ENCODE measurements around the gene DPEP1. TPM values are rescaled to one million over a fixed set of nuclear protein-coding genes. Genes with fewer than 3 reads are reported as not detected.
"Not testable (repeated sequence)": the region's sequence is repeated elsewhere in the genome, so short reads cannot be mapped to it uniquely, and the experiment has no call there.

Gene DPEP1
- total RNA-seq (not detected), total RNA-seq (0 reads per million in 2 donors)

DNA sequence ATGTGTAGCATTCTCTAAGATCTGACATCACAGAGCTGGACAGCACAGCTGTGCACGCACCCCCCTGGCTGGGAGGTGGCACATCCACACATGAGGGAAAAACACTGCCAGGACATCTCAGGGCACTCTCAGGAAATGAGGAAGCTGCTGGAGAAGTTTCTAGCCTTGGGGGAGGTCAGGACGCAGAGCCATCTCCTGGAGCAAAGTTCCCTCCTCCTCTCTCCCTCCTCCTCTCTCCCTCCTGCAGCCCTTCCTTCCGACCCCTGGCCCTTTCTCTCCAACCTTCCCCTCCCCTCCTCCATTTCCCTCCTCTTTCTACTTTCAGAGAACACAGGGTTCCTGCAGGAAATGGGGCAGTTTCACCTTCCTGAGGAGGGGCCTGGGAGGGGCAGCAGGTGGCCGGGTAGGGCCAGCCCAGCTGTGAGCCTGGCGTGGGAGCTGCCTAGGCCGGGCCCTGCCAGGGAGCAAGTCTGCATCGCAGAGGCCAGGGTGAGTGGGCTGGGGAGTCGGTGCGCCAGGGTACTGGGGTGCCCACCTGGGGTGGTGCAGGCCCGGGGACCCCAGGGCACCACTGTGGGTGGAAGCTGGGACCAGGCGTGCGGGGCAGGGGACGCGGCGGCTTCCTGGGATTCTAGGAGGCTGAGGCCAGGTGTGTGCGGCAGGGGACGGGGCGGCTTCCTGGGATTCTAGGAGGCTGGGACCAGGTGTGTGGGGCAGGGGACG lies at the start of gene DPEP1:
DPEP1 (plus strand) TSS at position 412 of the 723 bp plus-strand sequence. CDS start 16,769 bp downstream, outside the sequence.
- Mint-ChIP-seq H3K27me3 (no peaks in the 10 kb centered on the region), H3K4me3 (no peak within 1 kb of the TSS), H3K27ac (no peak within 1 kb of the TSS), H3K4me1 (peaks cover 5% of the 10 kb centered on the region), H3K36me3 (ENCODE audit: low read depth) (no peaks in the 10 kb centered on the region)
- H3K9me3 ChIP-seq (ENCODE audit: control insufficient read depth, low read length, poor library complexity, severe bottlenecking): no peaks in the 10 kb centered on the region
- no peak for ATAC-seq
- DNase-seq: no peak

DNA sequence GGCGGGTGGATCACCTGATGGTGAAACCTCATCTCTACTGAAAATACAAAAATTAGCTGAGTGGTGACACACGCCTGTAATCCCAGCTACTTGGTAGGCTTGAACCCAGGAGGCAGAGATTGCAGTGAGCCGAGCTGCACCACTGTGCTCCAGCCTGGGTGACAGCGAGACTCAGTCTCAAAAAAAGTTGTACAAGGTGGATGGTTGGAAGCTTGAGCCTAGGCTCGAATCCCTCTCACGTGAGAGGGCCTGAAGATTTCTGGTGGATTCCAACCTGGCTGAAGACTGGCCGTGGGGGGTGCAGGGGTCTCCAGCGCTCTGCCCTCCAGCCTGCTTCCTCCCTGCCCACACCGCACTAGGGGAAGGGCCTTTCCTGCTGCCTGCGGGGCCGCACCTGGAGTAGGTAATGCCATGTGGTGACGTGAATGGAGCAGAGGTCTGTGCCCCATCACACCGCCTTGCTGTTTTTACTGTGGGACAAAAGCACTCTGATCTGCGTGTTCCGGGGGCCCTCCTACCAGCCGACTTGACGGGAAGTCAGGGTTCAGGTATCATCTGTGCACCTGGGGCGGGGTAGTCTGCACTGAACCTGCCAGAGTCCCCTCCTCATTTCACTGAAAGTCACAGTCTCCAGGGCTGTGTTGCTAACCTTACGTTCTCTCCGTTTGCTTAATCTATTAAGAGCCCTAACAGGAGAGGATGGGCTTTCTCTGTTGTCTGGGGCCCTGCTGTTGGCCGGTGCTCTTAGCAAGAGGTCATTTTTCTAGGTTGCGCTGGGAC lies 48.8 kb upstream of the DPEP1 start:
- H3K27me3 Mint-ChIP-seq: no peaks in the 10 kb centered on the region
- peaks cover 6% of the 10 kb centered on the region for H3K36me3 Mint-ChIP-seq (ENCODE audit: low read depth)
- no peaks in the 10 kb centered on the region for H3K9me3 ChIP-seq (ENCODE audit: control insufficient read depth, low read length, poor library complexity, severe bottlenecking)
- ATAC-seq (no peak), DNase-seq (no peak)
- peak overlapping the region; percentile 58 for H3K4me3 Mint-ChIP-seq
- peak overlapping the region; percentile 86 for H3K27ac Mint-ChIP-seq
- H3K4me1 Mint-ChIP-seq: peaks cover 36% of the 10 kb centered on the region

DNA sequence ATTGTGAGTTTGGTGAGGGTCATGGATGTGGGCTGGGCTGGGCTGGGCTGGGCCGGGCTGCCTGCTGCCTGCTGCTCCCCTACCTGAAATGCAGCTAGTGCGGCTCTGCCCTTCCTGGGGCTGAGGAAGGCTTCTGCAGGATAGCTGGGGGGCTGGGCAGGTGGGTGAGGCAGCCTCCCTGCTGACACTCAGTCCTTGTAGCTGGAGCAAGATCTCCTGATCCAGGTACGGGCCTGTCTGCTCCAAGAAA lies 48.3 kb upstream of the DPEP1 start:
- H3K4me1 Mint-ChIP-seq: peaks cover 35% of the 10 kb centered on the region
- no peaks in the 10 kb centered on the region for H3K27me3 Mint-ChIP-seq
- no peaks in the 10 kb centered on the region for H3K9me3 ChIP-seq (ENCODE audit: control insufficient read depth, low read length, poor library complexity, severe bottlenecking)
- peak overlapping the region; percentile 58 for H3K4me3 Mint-ChIP-seq
- ATAC-seq (no peak), DNase-seq (no peak)
- H3K36me3 Mint-ChIP-seq (ENCODE audit: low read depth): peaks cover 6% of the 10 kb centered on the region
- H3K27ac Mint-ChIP-seq: peak overlapping the region; percentile 86

DNA sequence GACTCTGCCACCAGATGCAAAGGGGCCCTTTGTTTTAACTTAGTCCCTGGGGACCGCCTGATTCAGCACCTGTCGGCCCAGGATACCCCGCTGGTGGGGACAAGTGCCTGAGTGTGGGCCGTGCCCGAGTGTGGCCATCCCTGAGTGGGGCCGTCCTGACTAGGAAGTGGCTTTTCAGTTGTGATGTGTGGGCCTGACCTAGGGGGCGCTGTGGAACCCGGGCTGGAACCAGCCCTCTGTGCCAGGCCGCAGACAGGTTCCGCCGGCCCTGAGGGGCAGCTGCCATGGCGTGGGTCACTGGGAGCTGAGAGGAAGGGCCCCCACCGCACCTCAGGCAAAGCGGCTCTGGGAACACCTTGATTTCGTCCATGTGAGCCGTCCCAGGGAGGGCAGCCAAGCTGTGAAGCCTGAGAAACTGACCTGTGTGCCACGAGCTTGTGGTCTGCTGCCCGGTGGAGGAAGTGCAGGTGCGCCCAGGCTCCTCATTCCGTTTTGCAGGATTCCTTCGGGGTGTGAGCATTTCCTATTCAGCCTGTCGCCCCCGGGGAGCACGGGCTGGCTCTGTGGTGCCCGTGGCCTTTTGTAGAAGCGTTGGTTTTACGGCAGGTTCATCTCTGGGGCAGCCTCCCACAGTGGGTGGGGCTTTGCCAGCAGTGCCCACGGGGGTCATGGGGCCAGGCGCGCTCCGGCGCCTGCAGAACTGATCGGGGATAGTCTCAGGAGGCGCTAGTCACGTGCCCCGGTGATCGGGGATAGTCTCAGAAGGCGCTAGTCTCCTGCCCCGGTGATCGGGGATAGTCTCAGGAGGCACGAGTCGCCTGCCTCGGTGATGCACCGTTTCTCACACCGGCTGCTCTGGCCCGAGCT lies 47.7 kb upstream of the DPEP1 start:
- no peaks in the 10 kb centered on the region for H3K9me3 ChIP-seq (ENCODE audit: control insufficient read depth, low read length, poor library complexity, severe bottlenecking)
- no peaks in the 10 kb centered on the region for H3K27me3 Mint-ChIP-seq
- no peak for DNase-seq
- H3K36me3 Mint-ChIP-seq (ENCODE audit: low read depth): peaks cover 6% of the 10 kb centered on the region
- peak; percentile 62 for ATAC-seq
- H3K27ac Mint-ChIP-seq: peak overlapping the region; percentile 86
- peak overlapping the region; percentile 78 for H3K4me3 Mint-ChIP-seq
- peaks cover 35% of the 10 kb centered on the region for H3K4me1 Mint-ChIP-seq

DNA sequence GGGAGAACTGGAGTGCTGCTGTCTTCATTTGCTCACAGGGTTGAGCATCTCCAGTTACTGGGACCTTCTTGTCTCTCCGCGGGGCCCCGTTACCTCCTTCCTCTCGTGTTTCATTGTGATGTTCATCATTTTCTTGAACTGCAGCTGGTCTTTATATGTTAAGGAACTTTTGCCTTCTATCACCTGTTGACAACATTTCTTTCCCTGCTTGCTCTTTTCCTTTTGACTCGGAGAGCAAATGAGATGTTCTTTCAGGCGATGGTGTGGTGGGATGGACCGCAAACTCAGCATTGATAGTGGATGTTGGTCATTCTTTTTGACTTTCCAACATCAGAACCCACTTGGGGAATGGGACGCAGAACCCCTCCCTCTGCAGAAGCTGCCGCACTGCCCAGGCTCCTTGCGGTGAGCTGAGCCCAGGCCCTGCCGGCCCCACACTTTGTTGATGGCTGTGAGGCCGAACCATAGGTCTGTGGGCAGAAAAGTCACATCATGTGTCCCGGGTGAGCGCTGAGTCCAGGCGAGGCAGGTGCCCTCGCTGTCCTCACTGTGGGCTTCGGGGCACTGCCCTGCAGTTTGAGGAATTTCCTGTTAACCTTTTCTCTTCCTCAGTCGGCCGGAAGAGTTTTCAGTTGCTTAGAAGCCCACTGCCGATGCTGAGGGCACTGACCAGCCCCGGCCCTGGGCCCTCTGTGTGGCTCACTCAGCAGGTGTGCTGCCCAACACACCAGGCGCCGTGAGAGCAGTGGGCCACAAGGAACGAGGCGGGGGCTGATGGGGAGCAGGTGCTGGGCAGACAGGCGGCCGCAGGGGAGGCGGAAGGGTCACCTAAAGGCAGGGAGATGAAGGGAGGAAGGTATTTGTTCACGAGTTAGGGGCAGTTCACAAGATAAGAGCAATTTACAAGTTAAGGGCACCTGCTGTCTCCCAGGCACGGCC lies 45.5 kb upstream of the DPEP1 start:
- H3K4me3 Mint-ChIP-seq: no peak overlapping the region
- H3K4me1 Mint-ChIP-seq: peaks cover 29% of the 10 kb centered on the region
- H3K27me3 Mint-ChIP-seq: no peaks in the 10 kb centered on the region
- H3K27ac Mint-ChIP-seq: no peak overlapping the region
- H3K36me3 Mint-ChIP-seq (ENCODE audit: low read depth): peaks cover 3% of the 10 kb centered on the region
- DNase-seq (no peak), ATAC-seq (no peak)
- no peaks in the 10 kb centered on the region for H3K9me3 ChIP-seq (ENCODE audit: control insufficient read depth, low read length, poor library complexity, severe bottlenecking)

DNA sequence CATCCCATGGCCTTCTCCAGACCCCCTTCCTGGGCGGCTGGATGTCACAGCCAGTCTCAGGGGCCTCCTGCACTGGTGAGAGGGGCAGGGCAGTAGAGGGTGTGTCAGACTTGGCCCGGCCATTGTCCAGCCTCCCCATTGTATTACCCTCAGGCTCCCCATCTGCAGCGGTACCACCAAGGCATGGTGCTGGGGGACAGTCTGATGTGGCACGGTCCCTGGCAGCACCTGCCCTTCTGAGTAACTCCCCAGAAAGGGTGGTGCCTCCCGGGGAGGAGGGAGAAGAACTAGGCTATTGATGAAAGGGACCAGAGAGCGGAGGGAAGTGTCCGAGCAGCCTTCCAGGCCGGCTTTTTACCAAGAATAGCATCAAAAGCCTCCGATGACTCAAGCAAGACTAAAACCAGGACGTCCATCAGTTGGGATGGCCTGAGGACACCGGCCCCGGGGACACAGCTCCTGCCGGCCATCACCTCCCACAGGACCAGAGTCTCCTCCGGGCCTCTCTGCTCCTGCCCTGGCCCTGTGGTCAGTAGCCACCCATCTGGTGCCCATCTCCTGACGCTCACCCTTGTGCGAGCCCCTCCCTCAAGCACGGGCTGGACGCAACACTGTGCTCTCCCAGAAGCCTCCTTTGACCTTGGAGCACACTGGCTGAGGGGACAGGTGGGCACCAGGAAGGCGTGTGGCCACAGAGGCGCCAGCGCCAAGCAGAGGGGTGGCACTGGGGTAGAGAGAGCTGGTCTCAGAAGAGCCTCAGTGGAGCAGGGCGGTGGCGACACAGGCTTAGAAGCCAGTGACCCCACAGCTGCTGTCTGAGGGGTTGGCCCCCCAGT lies 43.7 kb upstream of the DPEP1 start:
- H3K36me3 Mint-ChIP-seq (ENCODE audit: low read depth): peaks cover 2% of the 10 kb centered on the region
- no peaks in the 10 kb centered on the region for H3K9me3 ChIP-seq (ENCODE audit: control insufficient read depth, low read length, poor library complexity, severe bottlenecking)
- ATAC-seq: no peak
- no peaks in the 10 kb centered on the region for H3K27me3 Mint-ChIP-seq
- peaks cover 19% of the 10 kb centered on the region for H3K4me1 Mint-ChIP-seq
- H3K27ac Mint-ChIP-seq: no peak overlapping the region
- DNase-seq: no peak
- peak overlapping the region; percentile 31 for H3K4me3 Mint-ChIP-seq

DNA sequence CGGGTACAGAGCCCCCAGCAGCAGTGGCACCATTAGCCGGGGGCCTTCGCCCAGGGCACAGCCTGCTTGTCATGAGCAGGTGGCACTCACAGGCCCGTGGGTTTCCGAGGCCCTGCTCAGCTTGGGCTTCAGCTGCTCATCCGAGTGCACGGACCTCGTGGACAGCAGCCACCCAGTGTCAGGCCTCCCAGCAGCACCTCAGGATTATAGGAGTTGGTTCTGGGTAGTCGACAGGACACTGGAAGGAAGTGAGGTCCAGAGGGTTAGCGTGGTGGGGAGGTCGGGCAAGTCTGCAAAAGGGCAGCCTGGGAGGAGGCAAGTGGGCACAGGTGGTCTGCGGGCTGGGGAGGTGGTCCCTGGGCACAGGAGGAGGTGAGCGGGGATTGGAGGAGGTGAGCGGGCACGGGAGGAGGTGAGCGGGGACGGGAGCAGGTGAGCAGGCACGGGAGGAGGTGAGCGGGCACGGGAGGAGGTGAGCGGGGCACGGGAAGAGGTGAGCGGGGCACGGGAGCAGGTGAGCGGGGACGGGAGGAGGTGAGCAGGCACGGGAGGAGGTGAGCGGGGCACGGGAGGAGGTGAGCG lies 43.0 kb upstream of the DPEP1 start:
- Mint-ChIP-seq H3K4me1 (peaks cover 14% of the 10 kb centered on the region), H3K27me3 (no peaks in the 10 kb centered on the region), H3K4me3 (no peak overlapping the region), H3K27ac (no peak overlapping the region), H3K36me3 (ENCODE audit: low read depth) (no peaks in the 10 kb centered on the region)
- ATAC-seq: no peak
- no peaks in the 10 kb centered on the region for H3K9me3 ChIP-seq (ENCODE audit: control insufficient read depth, low read length, poor library complexity, severe bottlenecking)
- DNase-seq: no peak

DNA sequence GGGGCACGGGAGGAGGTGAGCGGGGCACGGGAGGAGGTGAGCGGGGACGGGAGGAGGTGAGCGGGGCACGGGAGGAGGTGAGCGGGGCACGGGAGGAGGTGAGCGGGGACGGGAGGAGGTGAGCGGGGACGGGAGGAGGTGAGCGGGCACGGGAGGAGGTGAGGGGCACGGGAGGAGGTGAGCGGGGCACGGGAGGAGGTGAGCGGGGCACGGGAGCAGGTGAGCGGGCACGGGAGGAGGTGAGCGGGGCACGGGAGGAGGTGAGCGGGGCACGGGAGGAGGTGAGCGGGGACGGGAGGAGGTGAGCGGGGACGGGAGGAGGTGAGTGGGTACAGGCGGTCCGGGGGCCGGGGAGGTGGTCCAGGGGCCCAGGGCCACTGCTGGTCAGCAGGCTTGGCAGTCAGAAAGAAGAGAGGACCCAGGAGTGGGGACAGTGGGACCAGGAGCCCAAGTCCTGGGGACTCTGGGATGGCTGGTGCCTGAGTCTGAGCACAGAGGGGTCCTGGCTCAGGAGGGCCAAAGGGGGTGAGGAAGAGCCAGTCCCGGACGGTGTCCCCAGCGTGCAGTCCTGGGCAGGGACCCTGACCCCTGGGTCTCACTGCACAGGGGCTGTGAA lies 42.4 kb upstream of the DPEP1 start:
- H3K9me3 ChIP-seq (ENCODE audit: control insufficient read depth, low read length, poor library complexity, severe bottlenecking); H3K27me3 Mint-ChIP-seq; DNase-seq; H3K36me3 Mint-ChIP-seq (ENCODE audit: low read depth); H3K4me3 Mint-ChIP-seq; H3K4me1 Mint-ChIP-seq; ATAC-seq: not testable (repeated sequence)
- H3K27ac Mint-ChIP-seq: peak overlapping the region; percentile 71

DNA sequence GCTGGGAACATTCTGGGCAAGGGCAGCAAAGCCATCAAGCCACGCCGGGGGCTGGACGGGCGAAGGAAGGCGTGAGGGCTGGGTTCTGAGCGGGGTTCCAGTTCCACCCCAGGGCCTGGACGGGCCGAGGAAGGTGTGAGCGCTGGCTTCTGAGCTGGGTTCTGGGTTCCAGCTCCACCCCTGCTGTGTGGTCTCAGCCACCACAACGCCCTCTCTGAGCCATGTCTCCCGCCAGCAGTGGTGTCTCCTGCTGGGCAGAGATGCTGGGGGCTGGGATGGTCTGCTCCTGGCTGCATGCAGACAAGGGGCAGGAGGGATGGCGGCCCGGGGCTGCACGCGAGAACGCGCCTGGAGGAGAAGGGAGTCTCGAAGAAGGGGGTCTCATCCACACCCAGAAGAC lies 41.8 kb upstream of the DPEP1 start:
- peak overlapping the region; percentile 71 for H3K27ac Mint-ChIP-seq
- no peaks in the 10 kb centered on the region for H3K9me3 ChIP-seq (ENCODE audit: control insufficient read depth, low read length, poor library complexity, severe bottlenecking)
- no peak overlapping the region for H3K4me3 Mint-ChIP-seq
- no peaks in the 10 kb centered on the region for H3K27me3 Mint-ChIP-seq
- H3K36me3 Mint-ChIP-seq (ENCODE audit: low read depth): no peaks in the 10 kb centered on the region
- ATAC-seq: no peak
- DNase-seq: no peak
- H3K4me1 Mint-ChIP-seq: peaks cover 8% of the 10 kb centered on the region

DNA sequence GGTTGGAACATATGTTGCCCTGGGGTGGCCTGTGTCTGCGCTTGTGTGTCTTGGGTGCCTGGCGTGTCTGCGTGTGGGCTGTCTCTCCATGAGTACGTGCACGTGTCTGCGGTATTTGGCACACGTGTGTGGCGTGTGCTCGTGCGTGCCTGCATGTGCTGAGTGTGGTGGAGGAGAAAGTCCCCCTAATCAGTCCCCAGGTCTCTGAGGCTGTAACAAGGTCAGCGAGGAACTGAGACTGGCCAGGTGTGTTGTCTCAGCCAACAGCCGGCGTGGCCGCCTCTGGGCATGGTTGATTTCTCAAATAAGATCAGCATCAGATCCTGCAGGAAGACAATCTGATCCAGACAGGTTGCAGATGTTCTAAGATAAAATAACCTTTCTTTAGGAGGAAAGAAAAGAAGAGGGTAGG lies 41.4 kb upstream of the DPEP1 start:
- Mint-ChIP-seq H3K36me3 (ENCODE audit: low read depth) (no peaks in the 10 kb centered on the region), H3K27me3 (no peaks in the 10 kb centered on the region), H3K27ac (peak overlapping the region; percentile 71), H3K4me1 (peaks cover 8% of the 10 kb centered on the region), H3K4me3 (peak overlapping the region; percentile 7)
- H3K9me3 ChIP-seq (ENCODE audit: control insufficient read depth, low read length, poor library complexity, severe bottlenecking): no peaks in the 10 kb centered on the region
- ATAC-seq: peak; percentile 20
- DNase-seq: no peak

DNA sequence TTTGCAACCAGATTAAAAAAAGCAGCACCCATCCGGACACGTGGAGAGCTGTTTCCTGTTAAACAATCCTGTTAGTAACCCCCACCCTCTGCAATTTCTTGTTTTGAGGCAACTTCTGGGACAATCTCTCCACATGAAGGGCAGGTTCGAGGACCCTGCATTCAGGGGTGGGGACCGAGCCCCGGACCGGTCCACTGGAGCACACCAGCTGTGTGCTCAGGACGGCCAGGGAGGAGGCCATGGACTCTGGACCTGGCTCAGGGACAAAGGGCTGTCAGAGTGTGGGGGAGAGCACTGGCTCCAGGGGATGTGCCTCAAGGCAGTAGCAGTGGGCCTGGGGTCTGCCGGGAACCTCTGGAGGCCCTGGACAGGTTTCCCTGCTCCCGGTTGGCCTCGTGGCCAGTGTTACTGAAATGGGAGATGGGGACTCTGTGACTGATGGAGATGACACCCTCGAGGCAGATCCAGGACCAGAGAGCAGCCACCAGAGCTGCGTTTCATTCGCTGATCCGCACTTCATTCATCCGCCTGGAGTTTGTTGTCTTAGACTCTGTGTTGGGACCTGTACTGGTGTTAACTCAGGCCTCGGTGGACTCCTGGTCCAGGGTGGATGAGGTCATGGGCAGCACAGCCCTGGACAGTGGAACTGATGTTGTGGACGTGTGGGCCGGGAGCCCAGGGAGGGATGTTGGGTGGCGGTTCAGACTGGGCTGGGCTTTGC lies 40.8 kb upstream of the DPEP1 start:
- no peaks in the 10 kb centered on the region for H3K27me3 Mint-ChIP-seq
- H3K36me3 Mint-ChIP-seq (ENCODE audit: low read depth): no peaks in the 10 kb centered on the region
- no peaks in the 10 kb centered on the region for H3K9me3 ChIP-seq (ENCODE audit: control insufficient read depth, low read length, poor library complexity, severe bottlenecking)
- peak overlapping the region; percentile 55 for H3K4me3 Mint-ChIP-seq
- DNase-seq (no peak), ATAC-seq (no peak)
- no peak overlapping the region for H3K27ac Mint-ChIP-seq
- peaks cover 10% of the 10 kb centered on the region for H3K4me1 Mint-ChIP-seq

Measured in T-helper 17 cell (primary cell).